GM06990 (cell line): ENCODE measurements around the gene MAP4.

Experiments
- DNase-seq: peaks from one replicate; pipeline ENCODE4 v3.0.0-alpha.2; 2011; ENCODE audit not compliant: insufficient read length; ENCODE audit errors: extremely low read depth
- H3K27me3 ChIP-seq: replicated peaks from 2 replicates; pipeline ENCODE4 v1.6.0; 2011; ENCODE audit warnings: low read length; ENCODE audit not compliant: control insufficient read depth, insufficient read depth
- H3K36me3 ChIP-seq: 2 replicates; pipeline ENCODE4 v1.5.1; 2011; ENCODE audit warnings: low read length; ENCODE audit not compliant: control insufficient read depth, insufficient read depth
- H3K4me3 ChIP-seq: replicated peaks from 2 replicates; pipeline ENCODE4 v1.5.1; 2011; ENCODE audit warnings: low read depth, mild to moderate bottlenecking, control low read depth, low read length
- TF ChIP-seq, protein P1 (sequence below): IDR thresholded peaks from 2 replicates; pipeline ENCODE4 v1.5.1; 2011; ENCODE audit warnings: low read length, control low read depth, mild to moderate bottlenecking, inconsistent platforms; ENCODE audit not compliant: insufficient read depth, poor library complexity, severe bottlenecking

The MAP4 gene

DNA sequence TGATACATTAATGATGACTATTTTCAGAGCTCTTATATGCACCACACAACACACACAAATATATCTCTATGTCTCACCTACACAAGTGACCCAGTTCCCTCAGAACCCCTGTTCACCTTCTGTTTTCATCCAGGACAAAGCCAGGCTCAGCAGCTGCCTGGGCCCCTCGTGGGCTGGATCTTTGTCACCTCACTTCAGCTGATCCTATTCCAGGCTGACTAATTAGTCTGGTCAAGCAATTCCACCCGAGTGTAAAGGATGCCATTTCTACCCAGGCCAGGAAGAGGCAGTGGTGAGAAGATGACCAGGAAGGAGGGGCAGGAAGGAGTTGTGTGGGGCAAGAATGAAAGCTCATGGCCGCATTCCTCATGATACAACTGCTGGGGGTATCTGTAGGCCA, 151.0 kb downstream of the MAP4 start:
- no peaks in the 10 kb centered on the region for H3K27me3 ChIP-seq
- H3K4me3 ChIP-seq, result no peak overlapping the region
- DNase-seq, result no peak
- TF ChIP-seq, protein P1, sequence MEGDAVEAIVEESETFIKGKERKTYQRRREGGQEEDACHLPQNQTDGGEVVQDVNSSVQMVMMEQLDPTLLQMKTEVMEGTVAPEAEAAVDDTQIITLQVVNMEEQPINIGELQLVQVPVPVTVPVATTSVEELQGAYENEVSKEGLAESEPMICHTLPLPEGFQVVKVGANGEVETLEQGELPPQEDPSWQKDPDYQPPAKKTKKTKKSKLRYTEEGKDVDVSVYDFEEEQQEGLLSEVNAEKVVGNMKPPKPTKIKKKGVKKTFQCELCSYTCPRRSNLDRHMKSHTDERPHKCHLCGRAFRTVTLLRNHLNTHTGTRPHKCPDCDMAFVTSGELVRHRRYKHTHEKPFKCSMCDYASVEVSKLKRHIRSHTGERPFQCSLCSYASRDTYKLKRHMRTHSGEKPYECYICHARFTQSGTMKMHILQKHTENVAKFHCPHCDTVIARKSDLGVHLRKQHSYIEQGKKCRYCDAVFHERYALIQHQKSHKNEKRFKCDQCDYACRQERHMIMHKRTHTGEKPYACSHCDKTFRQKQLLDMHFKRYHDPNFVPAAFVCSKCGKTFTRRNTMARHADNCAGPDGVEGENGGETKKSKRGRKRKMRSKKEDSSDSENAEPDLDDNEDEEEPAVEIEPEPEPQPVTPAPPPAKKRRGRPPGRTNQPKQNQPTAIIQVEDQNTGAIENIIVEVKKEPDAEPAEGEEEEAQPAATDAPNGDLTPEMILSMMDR, result no peak
- peaks cover 32% of the 10 kb centered on the region for H3K36me3 ChIP-seq

DNA sequence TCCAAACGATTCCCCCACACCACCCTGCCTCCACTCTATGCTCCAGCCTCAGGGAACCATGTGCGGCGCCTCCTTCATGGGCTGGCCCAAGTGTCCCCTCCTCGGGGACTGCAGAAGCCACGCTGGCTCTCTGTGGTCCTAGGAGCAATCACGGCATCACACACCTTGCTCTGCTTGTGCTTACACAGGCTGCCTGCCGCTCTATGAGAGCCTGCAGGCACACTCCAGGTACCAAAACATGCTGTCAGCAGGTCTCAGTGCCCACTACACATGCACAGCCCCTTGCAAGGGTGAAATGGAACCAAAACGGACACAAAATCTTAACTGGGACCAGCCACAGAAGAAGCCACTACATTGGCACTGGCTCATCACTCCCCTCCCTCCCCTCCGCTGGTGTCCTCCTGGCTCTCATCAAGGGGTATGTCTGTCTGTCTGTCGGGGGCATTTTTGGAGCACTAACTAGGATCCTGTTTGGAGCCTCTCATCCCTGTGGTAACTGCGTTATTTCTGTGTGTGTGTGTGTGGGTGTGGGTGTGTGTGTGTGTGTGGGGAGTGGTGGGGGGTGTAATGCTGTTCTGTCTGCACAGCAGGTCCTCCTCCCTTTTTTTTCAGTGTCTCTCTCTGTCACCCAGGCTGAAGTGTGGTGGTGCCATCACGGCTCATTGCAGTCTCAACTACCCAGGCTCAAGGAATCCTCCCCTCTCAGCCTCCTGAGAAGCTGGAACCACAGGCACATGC, 152.7 kb downstream of the MAP4 start:
- DNase-seq, result no peak
- H3K27me3 ChIP-seq, result no peaks in the 10 kb centered on the region
- H3K36me3 ChIP-seq, result peaks cover 29% of the 10 kb centered on the region
- no peak overlapping the region for H3K4me3 ChIP-seq
- TF ChIP-seq, protein P1, result no peak

DNA sequence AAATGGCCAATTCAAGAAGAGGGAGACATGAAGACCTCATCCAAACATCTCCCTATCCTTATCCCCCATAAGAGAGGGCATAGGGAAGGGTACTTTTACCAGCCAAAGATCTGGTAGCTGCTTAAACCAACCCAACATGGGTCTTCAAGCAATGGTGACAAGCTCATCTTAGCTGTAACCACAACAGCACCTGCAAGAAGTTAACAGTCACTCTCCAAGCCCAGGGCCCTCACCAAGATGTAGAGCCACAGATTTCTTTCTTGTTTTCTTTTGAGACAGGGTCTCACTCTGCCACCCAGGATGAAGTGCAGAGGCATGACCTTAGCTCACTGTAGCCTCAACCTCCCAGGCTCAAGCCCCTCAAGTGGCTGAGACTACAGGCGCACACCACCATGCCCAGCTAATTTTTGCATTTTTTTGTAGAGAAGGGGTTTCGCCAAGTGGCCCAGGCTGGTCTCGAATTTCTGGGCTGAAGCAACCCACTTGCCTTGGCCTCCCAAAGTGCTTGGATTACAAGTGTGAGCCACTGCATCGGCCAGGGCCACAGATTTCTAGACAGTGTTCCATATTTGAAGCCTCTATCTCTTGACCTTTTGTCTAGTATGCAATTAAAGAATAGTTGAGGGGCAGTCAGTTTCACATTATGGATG, 156.1 kb downstream of the MAP4 start:
- TF ChIP-seq, protein P1, result no peak
- no peaks in the 10 kb centered on the region for H3K27me3 ChIP-seq
- peaks cover 27% of the 10 kb centered on the region for H3K36me3 ChIP-seq
- DNase-seq, result no peak
- no peak overlapping the region for H3K4me3 ChIP-seq

DNA sequence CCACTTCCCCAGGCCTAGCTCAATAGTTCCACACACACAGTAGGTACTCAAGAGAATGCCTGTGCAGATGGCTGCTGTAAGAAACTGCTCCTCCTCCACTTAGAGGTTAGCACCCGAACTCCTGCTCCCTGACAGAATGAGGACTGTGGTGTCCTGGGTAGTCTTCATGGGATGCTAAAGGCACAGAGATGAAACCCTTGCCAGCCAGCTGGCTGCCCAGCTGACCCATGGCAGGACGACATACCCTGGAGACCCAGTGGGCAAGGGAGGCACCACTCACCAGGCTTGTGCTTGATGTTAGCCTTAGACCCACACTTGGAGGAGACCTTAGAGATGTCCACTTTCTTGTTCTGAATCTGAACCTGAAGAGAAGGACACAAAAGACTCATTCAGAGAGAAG, 159.1 kb downstream of the MAP4 start:
- no peak for DNase-seq
- TF ChIP-seq, protein P1, result no peak
- H3K27me3 ChIP-seq, result no peaks in the 10 kb centered on the region
- H3K36me3 ChIP-seq, result peaks cover 34% of the 10 kb centered on the region
- H3K4me3 ChIP-seq, result no peak overlapping the region

DNA sequence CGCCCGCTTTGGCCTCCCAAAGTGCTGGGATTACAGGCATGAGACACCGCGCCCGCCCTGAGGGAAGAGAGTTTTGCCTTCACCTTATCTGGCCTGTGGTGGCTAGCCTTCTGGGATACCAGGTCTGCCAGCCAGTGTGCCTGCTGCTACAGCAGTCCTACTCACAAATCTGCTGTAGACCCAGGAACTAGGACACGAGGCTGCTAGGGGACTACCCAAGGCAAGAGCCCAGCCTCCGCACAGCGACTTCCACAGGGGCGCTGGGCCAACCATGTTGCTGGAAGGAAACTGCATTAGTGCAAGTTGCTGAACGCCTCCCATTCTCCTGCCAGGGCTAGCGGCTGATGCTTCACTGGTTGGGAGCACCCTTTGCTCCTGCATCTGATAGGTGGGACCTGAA, 159.5 kb downstream of the MAP4 start:
- Histone ChIP-seq H3K4me3 (no peak overlapping the region), H3K36me3 (peaks cover 34% of the 10 kb centered on the region), H3K27me3 (no peaks in the 10 kb centered on the region)
- no peak for DNase-seq
- TF ChIP-seq, protein P1, result no peak
